GM21825 (cell line): Measurements from ENCODE around the gene CARF.

ENCODE experiments used
- ATAC-seq: cut with Tn5 transposase; IDR thresholded peaks from one replicate; pipeline ENCODE4 v1.9.1; 2021; ENCODE audit warnings: mild to moderate bottlenecking, moderate library complexity; ENCODE audit not compliant: unreplicated experiment

CARF gene

DNA sequence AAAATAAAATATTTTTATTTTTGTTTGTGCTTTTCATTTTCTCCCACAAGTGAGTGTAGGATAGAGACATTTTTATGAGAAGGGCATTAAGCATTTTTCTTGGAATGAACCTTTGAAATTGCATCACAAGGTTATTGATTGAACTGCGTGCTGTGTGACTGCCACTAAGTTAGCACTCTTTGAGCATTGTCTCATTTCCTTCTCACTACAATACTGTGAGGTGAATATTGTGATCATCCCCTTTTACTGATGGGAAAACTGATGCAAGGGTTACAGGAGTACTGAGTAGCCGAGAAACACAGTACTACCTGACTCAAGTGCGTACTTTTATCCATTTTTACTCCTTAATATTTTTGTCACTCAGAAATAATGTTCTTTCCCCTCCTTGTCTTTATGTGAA is 104.6 kb downstream of the CARF start:
- ATAC-seq = no peak

DNA sequence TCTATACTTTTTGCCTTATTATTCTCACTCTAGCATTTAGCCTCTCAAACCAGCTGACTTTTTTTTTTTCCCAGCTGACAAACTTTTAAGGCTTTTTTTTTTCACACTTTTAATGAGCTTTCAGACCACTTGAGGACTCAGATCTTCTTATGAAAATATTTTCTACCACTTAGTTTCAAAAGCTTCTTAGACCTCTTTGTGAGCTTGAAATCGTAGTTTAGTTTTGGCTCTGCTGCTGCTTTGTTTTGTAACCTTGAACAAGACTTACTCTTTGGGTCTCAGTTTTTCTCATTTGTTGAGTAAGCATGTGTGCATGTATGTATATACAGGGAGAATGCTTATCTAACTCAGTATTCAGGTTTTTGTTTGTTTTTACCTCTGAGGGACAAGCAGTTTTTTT is 106.1 kb downstream of the CARF start:
- no peak for ATAC-seq

DNA sequence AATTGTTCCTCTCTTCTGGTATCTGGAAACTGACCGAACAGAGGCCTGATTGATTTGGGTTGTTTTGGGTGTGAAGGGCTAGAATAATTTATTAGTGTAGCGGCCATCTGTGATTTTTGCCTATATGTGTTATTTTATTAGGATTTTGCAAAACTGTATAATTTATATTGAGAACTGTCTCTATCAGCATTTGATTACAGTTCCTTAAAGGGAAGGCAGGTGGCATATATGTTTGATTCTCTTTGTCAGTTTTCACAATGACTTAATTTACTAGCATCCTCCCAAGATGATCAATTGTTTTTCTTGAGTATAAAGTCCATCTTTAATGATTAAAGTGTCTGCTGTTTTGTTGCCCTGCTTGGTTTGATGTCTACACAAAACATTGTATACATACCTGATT is 107.1 kb downstream of the CARF start:
- no peak for ATAC-seq

DNA sequence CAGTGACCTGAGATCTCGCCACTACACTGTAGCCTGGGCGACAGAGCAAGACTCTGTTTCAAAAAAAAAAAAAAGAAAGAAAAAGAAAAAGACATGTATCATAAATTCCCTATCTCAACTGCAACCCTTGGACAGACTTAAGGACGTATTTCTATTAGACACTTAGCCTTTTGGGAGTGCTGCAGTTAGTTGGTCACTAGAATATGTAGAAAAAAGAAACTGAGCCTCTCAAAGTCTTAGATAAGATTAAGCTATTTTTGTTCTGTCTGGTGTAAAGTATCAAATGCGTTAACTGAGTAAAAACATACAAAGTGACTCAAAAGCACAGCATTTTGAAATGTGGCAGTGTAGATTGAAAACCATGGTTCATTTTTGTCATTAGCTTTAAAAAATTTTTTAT is 109.9 kb downstream of the CARF start:
- ATAC-seq = no peak

DNA sequence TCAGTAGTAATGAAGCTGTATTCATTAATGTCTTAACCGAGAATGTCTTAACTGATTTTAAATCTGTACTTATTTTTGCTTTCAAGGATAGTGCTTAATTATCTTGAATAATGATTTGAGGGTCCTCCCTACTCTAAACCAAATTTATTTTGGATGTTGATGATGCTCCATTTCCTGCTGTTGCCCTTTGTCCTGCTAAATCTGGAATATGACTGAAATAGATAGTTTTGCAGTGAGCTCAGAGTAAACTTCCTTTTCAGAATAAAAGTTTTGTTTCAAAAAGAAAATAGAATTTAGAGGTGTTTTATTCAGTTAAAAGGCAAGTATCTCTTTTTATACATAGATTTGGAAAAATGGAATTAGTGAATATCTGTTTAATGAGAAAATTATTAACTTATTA is 110.7 kb downstream of the CARF start:
- no peak for ATAC-seq

DNA sequence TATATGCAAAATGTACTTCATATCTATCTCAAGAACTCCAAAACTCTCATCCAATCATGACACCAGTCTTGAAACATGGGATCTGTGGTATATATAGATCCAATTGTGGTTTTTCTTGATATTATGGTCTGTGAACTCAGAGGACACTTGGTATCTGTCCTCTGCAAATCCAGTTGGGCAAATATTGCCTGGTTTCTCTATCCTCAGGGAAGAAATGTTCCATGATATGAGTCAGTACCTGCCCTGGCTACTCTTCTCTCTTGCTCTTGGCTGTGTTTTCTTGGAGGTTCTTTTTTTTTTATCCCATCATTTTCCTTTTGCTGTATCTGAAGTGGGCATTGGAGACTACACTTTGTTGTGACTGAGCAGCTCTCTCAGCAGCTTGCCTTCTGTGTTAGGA is 113.5 kb downstream of the CARF start:
- no peak for ATAC-seq

DNA sequence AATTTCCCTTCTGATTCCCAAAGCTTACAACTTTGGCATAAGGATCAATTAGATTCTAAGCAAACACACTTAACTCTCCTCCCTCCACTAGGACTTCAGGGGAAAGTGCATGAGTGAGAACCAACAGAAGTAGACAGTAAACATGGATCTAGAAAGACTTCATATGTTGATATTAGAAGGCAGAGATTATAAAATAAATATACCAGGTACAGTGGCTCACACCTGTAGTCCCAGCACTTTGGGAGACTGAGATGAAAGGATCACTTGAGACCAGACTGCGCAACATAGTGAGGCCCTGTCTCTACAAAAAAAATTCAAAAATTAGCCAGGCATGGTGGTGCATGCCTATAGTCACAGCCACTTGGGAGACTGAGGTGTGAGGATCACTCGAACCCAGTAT is 118.5 kb downstream of the CARF start:
- no peak for ATAC-seq

DNA sequence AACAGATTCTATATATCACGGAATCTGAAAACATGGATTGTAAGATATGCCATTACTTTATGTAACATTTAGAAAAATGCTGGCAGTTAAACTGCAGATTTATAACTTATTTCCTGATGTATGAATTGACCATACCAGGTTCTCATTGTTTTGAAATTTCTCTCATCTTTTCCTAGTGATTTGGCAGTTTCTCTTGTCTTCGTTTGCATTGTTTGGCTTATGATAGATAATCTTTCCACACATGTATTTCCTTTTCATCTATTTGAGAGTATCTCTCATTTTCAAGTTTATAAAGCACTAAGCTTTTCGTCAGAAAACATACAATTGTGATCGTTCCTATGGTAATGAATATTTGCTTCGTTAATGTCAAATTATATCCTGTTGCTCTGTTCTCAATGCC is 118.9 kb downstream of the CARF start:
- no peak for ATAC-seq

DNA sequence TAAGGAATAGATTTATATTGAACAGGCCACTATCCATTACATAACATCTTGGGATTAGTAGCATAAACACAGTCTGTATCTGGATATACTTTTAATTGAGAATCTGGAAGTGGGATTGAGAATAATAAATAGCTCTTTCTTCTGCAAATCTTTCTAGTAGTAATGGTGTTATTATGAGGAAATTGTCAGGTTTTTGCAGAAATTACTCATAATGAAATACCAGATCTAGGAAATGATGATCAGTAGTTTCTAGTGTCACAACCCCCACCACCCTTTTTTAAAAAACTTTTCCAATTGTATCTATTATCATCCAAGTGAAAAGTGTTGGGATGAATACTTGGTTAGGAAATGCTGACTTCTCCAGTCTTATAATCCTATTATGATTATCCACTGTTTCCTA is 121.3 kb downstream of the CARF start:
- no peak for ATAC-seq

DNA sequence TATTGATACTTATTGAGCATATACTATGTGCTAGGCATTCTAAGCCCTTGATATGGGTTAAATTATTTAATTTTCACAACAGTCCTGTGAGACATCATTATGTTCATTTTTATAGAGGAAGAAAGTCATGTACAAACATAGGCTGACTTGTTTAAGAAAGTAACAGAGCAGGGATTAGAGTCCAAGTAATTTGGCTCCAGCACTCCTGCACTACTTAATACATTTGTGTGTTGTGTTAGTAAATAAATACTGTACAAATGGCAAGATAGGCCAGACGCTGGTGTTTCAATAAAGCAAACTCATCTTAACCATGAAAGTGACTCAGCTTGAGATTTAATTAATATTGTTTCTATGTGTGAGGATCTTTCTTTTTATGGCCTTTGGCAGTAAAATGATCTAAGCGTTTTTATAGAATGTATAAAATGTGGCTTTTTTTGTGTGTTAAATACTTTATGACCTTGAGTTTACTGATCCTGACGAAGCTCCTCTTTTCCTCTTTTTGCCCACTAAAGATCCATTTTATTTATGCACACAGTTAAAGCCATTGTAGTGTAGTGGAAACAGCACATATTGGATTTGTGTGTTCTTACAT is 123.9 kb downstream of the CARF start:
- no peak for ATAC-seq
